IMR-90 (cell line): ENCODE data around the gene DCC.

Experiments used
- BHLHE40 ChIP-seq: fragments of 150-350 bp; IDR thresholded peaks from 2 replicates; pipeline ENCODE4 v1.6.1; 2016; ENCODE audit warnings: mild to moderate bottlenecking, low read depth, low read length
- CEBPB ChIP-seq: IDR thresholded peaks from 2 replicates; pipeline ENCODE4 v1.6.1; 2012; ENCODE audit warnings: low read depth, low read length, improper control_type of control experiment
- CHD1 ChIP-seq: IDR thresholded peaks from 2 replicates; pipeline ENCODE4 v1.6.1; 2012; ENCODE audit warnings: low read depth, low read length, improper control_type of control experiment
- CTCF ChIP-seq: conservative IDR thresholded peaks from 2 replicates; pipeline ENCODE4 v1.5.1; 2012; ENCODE audit warnings: mild to moderate bottlenecking, low read depth, low read length, improper control_type of control experiment
- ELK1 ChIP-seq: fragments of 150-350 bp; IDR thresholded peaks from 2 replicates; pipeline ENCODE4 v1.6.1; 2016; ENCODE audit warnings: low read depth, mild to moderate bottlenecking, low read length, moderate library complexity, borderline replicate concordance
- MAFK ChIP-seq: IDR thresholded peaks from 2 replicates; pipeline ENCODE4 v1.6.1; 2012; ENCODE audit warnings: low read depth, low read length, improper control_type of control experiment
- MAZ ChIP-seq: IDR thresholded peaks from 2 replicates; pipeline ENCODE4 v1.6.1; 2012; ENCODE audit warnings: low read depth, mild to moderate bottlenecking, low read length, improper control_type of control experiment, moderate library complexity, borderline replicate concordance
- POLR2A ChIP-seq: IDR thresholded peaks from 2 replicates; pipeline ENCODE4 v1.6.1; 2012; ENCODE audit warnings: mild to moderate bottlenecking, low read depth, low read length
- RAD21 ChIP-seq: IDR thresholded peaks from 2 replicates; pipeline ENCODE4 v1.6.1; 2012; ENCODE audit warnings: low read length, improper control_type of control experiment
- RCOR1 ChIP-seq: IDR thresholded peaks from 2 replicates; pipeline ENCODE4 v1.6.1; 2012; ENCODE audit warnings: mild to moderate bottlenecking, low read length, improper control_type of control experiment; ENCODE audit not compliant: insufficient replicate concordance
- RFX5 ChIP-seq: IDR thresholded peaks from 2 replicates; pipeline ENCODE4 v1.8.0; 2012; ENCODE audit warnings: low read depth, mild to moderate bottlenecking, low read length, moderate library complexity
- SMC3 ChIP-seq: fragments of 150-350 bp; IDR thresholded peaks from 2 replicates; pipeline ENCODE4 v1.6.1; 2016; ENCODE audit warnings: low read depth, mild to moderate bottlenecking, antibody characterized with exemption, low read length, moderate library complexity
- USF2 ChIP-seq: fragments of 150-350 bp; IDR thresholded peaks from 2 replicates; pipeline ENCODE4 v1.6.1; 2017; ENCODE audit warnings: mild to moderate bottlenecking, antibody characterized with exemption, low read length, low read depth

- TF ChIP-seq BHLHE40 (no peak), CTCF (no peak), POLR2A (no peak), SMC3 (no peak), USF2 (no peak), RAD21 (no peak), CHD1 (no peak), RCOR1 (no peak), CEBPB (no peak), MAZ (no peak), MAFK (no peak), ELK1 (no peak), RFX5 (no peak)
These were observed 740.7 kb downstream of the DCC start for GRCh38 chr18:53080687-53081086.
